ENCODE results near the gene PELI2. TPM values are rescaled to one million over a fixed set of nuclear protein-coding genes. Genes with fewer than 3 reads are reported as not detected.

PELI2 gene
- total RNA-seq, 1 experiment from 2014 or later, result 19.5 TPM

DNA sequence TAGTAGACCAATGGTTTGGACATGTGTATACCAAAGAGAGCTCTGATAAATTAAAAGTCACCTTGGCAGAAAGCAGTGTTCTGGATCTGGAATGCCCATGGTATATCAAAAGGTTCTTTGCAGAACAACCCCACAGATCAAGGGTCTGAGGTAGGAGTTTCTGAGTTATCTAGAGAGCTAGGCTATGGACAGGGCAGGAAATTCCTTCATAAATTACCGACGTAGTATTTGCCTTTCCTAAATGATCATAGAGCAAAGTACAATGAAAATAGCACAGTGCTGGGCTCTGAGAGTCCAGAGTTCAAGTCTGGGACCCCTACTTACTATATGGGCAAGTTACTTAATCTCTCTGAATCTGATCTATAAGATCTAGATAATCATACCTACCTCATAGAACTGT lies 35.3 kb upstream of the PELI2 start:
- no peak overlapping the region for H3K27ac Mint-ChIP-seq (ENCODE audit: unreplicated experiment)
- BruUV-seq (replicated peaks), result no TSS peak
- no peak overlapping the region for H3K4me3 Mint-ChIP-seq (ENCODE audit: low read depth, unreplicated experiment)
- intact Hi-C loops (cut with micrococcal nuclease; ENCODE audit: unreplicated experiment), result no loop called here
- H3K4me1 Mint-ChIP-seq (ENCODE audit: low read depth, unreplicated experiment), result no peaks in the 10 kb centered on the region
- H3K9me3 Mint-ChIP-seq (ENCODE audit: low read depth, unreplicated experiment), result no peaks in the 10 kb centered on the region
- peaks cover 24% of the 10 kb centered on the region for H3K27me3 Mint-ChIP-seq (ENCODE audit: unreplicated experiment)
- DNase-seq, result no peak
- TF ChIP-seq, protein P1, sequence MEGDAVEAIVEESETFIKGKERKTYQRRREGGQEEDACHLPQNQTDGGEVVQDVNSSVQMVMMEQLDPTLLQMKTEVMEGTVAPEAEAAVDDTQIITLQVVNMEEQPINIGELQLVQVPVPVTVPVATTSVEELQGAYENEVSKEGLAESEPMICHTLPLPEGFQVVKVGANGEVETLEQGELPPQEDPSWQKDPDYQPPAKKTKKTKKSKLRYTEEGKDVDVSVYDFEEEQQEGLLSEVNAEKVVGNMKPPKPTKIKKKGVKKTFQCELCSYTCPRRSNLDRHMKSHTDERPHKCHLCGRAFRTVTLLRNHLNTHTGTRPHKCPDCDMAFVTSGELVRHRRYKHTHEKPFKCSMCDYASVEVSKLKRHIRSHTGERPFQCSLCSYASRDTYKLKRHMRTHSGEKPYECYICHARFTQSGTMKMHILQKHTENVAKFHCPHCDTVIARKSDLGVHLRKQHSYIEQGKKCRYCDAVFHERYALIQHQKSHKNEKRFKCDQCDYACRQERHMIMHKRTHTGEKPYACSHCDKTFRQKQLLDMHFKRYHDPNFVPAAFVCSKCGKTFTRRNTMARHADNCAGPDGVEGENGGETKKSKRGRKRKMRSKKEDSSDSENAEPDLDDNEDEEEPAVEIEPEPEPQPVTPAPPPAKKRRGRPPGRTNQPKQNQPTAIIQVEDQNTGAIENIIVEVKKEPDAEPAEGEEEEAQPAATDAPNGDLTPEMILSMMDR (IDR thresholded peaks at IDR 0.05; ENCODE audit: unreplicated experiment), result no peak
- no peaks in the 10 kb centered on the region for H3K36me3 Mint-ChIP-seq (ENCODE audit: insufficient read depth, unreplicated experiment)
- CTCF ChIA-PET, result no interaction called here

DNA sequence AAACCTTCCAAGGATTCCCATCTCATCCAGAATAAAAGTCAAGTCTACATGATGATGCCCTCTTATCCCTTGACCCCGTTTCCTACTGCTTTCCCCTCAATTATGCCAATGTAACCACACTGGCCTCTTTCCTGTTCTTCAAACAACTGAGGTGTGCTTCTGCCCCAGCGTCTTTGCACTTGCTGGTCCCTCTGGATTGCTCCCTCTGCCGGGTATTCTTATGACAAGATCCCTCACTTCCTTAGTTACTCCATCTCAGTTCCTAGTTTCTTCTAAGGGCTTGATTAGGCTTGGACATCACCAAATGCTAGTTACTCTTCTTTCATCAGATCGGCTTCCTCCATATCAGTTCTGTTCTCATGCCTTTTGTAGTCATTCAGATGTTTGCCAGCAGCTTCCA lies 32.7 kb upstream of the PELI2 start:
- Mint-ChIP-seq H3K4me1 (ENCODE audit: low read depth, unreplicated experiment) (no peaks in the 10 kb centered on the region), H3K27me3 (ENCODE audit: unreplicated experiment) (peaks cover 24% of the 10 kb centered on the region), H3K4me3 (ENCODE audit: low read depth, unreplicated experiment) (no peak overlapping the region), H3K27ac (ENCODE audit: unreplicated experiment) (no peak overlapping the region), H3K36me3 (ENCODE audit: insufficient read depth, unreplicated experiment) (no peaks in the 10 kb centered on the region), H3K9me3 (ENCODE audit: low read depth, unreplicated experiment) (no peaks in the 10 kb centered on the region)
- TF ChIP-seq, protein P1 (IDR thresholded peaks at IDR 0.05; ENCODE audit: unreplicated experiment), result no peak
- intact Hi-C loops (cut with micrococcal nuclease; ENCODE audit: unreplicated experiment), result no loop called here
- DNase-seq, result no peak
- CTCF ChIA-PET, result no interaction called here
- BruUV-seq (replicated peaks), result no TSS peak

DNA sequence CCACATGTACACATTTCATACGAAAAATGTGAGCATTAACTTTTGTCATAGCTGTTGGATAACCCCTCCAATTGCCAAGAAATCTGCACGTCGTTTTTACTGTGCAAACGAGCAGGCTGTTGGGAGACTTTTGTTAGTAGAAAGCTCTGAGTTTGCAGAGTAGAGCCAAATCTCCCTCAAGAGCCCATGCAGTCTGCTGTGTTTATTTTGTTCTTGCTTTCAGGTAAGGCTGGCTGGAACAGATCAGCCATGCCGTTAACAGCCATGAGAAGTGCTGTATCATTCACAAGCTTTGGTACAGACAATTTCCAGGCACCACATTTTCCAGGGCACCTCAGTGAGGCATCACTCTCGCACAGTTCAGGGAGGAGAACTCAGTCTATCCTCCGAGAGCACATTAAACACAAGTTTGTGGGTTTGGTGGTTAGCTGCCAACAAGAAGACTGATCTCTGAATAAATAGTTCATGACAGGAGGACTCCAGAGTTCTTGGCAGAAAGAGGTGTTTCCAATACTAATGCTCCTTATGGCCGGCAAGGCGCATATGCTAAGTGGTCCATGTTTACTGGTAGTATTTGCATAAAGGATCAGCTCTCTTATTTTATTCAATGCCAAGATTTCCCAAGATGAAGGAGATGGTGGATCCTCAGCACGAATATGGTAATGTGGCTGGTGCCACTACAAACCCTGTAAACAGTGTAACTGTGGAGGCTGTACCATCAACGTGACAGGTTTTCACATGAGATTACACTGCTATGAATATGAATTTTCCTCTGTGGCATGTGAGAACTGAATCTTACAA lies 30.3 kb upstream of the PELI2 start:
- CTCF ChIA-PET, result no interaction called here
- no peak overlapping the region for H3K27ac Mint-ChIP-seq (ENCODE audit: unreplicated experiment)
- H3K9me3 Mint-ChIP-seq (ENCODE audit: low read depth, unreplicated experiment), result no peaks in the 10 kb centered on the region

DNA sequence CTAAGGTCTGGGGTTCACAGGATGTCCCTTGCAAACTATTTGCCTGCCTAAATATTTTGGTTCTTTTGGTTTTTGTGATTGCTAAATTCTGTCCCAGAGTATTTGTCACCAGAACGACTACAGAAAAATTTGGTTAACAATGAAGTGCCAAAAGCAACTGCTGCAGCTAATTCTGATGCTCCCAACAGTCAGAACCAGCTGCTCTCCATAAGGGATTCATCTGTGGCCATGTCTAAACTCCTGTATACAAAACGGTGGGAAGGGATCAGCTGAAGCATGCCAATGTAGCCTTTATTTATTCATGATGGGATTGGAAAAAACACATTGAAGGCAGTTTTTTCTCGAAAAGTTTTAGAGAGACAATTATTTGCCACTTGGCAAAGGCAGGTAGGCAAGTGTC lies 29.3 kb upstream of the PELI2 start:
- CTCF ChIA-PET, result no interaction called here

More for the DNA sequence above, 30.3 kb upstream of the PELI2 start:
- no TSS peak for BruUV-seq (replicated peaks)
- Mint-ChIP-seq H3K36me3 (ENCODE audit: insufficient read depth, unreplicated experiment) (no peaks in the 10 kb centered on the region), H3K4me3 (ENCODE audit: low read depth, unreplicated experiment) (no peak overlapping the region), H3K27me3 (ENCODE audit: unreplicated experiment) (peaks cover 24% of the 10 kb centered on the region), H3K4me1 (ENCODE audit: low read depth, unreplicated experiment) (peaks cover 4% of the 10 kb centered on the region)
- TF ChIP-seq, protein P1 (IDR thresholded peaks at IDR 0.05; ENCODE audit: unreplicated experiment), result no peak
- DNase-seq, result no peak
- intact Hi-C loops (cut with micrococcal nuclease; ENCODE audit: unreplicated experiment), result no loop called here

More for the DNA sequence above, 29.3 kb upstream of the PELI2 start:
- Mint-ChIP-seq H3K9me3 (ENCODE audit: low read depth, unreplicated experiment) (no peaks in the 10 kb centered on the region), H3K36me3 (ENCODE audit: insufficient read depth, unreplicated experiment) (no peaks in the 10 kb centered on the region), H3K27ac (ENCODE audit: unreplicated experiment) (no peak overlapping the region), H3K4me1 (ENCODE audit: low read depth, unreplicated experiment) (peaks cover 13% of the 10 kb centered on the region), H3K4me3 (ENCODE audit: low read depth, unreplicated experiment) (no peak overlapping the region), H3K27me3 (ENCODE audit: unreplicated experiment) (peaks cover 20% of the 10 kb centered on the region)
- intact Hi-C loops (cut with micrococcal nuclease; ENCODE audit: unreplicated experiment), result no loop called here
- TF ChIP-seq, protein P1 (IDR thresholded peaks at IDR 0.05; ENCODE audit: unreplicated experiment), result no peak
- DNase-seq, result no peak
- BruUV-seq (replicated peaks), result no TSS peak
